Fibroblast of the aortic adventitia (primary cell): ENCODE data around the gene MED12L. TPM values are rescaled to one million over a fixed set of nuclear protein-coding genes. Genes with fewer than 3 reads are reported as not detected.

Source experiments
- DNase-seq: peaks from one replicate; pipeline ENCODE4 v3.0.0-alpha.2; 2010; ENCODE audit warnings: low read depth
- H3K4me3 ChIP-seq: 2 replicates; pipeline ENCODE4 v1.5.1; 2011; ENCODE audit warnings: low read depth, mild to moderate bottlenecking, control low read depth, low read length, moderate library complexity
- CTCF ChIP-seq: IDR thresholded peaks from 2 replicates; pipeline ENCODE4 v1.5.1; 2011; ENCODE audit warnings: mild to moderate bottlenecking, low read length, control low read depth, inconsistent platforms; ENCODE audit not compliant: insufficient read depth
- small RNA-seq: library from RNA; depleted of rRNA; stranded (forward); fragments of <200 nt; gene quantifications from one replicate; pipeline ENCODE3, GENCODE V24; 2012
- total RNA-seq: library from RNA; depleted of rRNA; stranded (reverse); fragments of >200 nt; gene quantifications from 2 replicates; pipeline ENCODE4 v1.2.3, GENCODE V29; 2012; ENCODE audit warnings: low replicate concordance

MED12L gene
- total RNA-seq, 1 donor, result 0.72 TPM

GRCh38 chr3:151479452-151479851 lies 394.0 kb downstream of the MED12L start:
- no peak for TF ChIP-seq CTCF
- no peak for DNase-seq
- no peak overlapping the region for H3K4me3 ChIP-seq

- DNase-seq, result no peak
- no peak overlapping the region for H3K4me3 ChIP-seq
These were observed 395.0 kb downstream of the MED12L start for GRCh38 chr3:151480492-151480891.

GRCh38 chr3:151483488-151483887 lies 398.0 kb downstream of the MED12L start:
- DNase-seq, result no peak
- TF ChIP-seq CTCF, result no peak
- no peak overlapping the region for H3K4me3 ChIP-seq

More at GRCh38 chr3:151480492-151480891, 395.0 kb downstream of the MED12L start:
- no peak for TF ChIP-seq CTCF

GRCh38 chr3:151483961-151484520 lies 398.6 kb downstream of the MED12L start:
- TF ChIP-seq CTCF, result no peak
- no peak overlapping the region for H3K4me3 ChIP-seq
- no peak for DNase-seq

Small RNAs within 50 kb of the gene (small RNA-seq; reads per million reads assigned to genes)
- gene RNA5SP145, result not detected

Other genes with a start within 250 kb of the MED12L start
- gene MINDY4B, start 180.2 kb upstream of the MED12L start, total RNA-seq, result not detected in 2 replicates
- gene CLRN1, start 112.9 kb upstream of the MED12L start, total RNA-seq, result not detected in 2 replicates
- not detected in 2 replicates for gene GPR171, start 117.6 kb downstream of the MED12L start, total RNA-seq
- 0.41 TPM in 1 of 2 replicates, not detected in the other for gene P2RY14, start 192.9 kb downstream of the MED12L start, total RNA-seq
- gene GPR87, start 231.2 kb downstream of the MED12L start, total RNA-seq, result 0.18 TPM in 1 of 2 replicates, not detected in the other
- not detected in 2 replicates for gene P2RY13, start 243.9 kb downstream of the MED12L start, total RNA-seq